Motor neuron (in vitro differentiated cells): ENCODE measurements around the gene KRTAP16-1. TPM values are rescaled to one million over a fixed set of nuclear protein-coding genes. Genes with fewer than 3 reads are reported as not detected.

ENCODE experiments used
- ATAC-seq, 8 experiments: fragments of 200-7000 bp; cut with Tn5 transposase; replicated peaks in 6 of 8; 2 replicates each; pipeline ENCODE4 v1.8.0; 2021; ENCODE audit warnings: mild to moderate bottlenecking in 8 of 8, moderate library complexity in 8 of 8
- H3K27ac ChIP-seq, 2 donors: fragments of 250-450 bp; sonication (Bioruptor Pico); 2 replicates each; pipeline ENCODE4 v1.9.0; 2021; ENCODE audit warnings: antibody characterized with exemption in 2 of 2, mild to moderate bottlenecking in 2 of 2, moderate library complexity in 1 of 2
- H3K4me1 ChIP-seq, 2 donors: fragments of 250-450 bp; sonication (Bioruptor Pico); replicated peaks in 1 of 2; 2 replicates each; pipeline ENCODE4 v1.6.1; 2021; ENCODE audit warnings: antibody characterized with exemption in 2 of 2, mild to moderate bottlenecking in 2 of 2, moderate library complexity in 1 of 2
- H3K4me3 ChIP-seq, 5 donors: fragments of 250-450 bp; sonication (Bioruptor Pico); 2 replicates each; pipeline ENCODE4 v1.9.0; 2021; ENCODE audit warnings: antibody characterized with exemption in 5 of 5, mild to moderate bottlenecking in 5 of 5, moderate library complexity in 4 of 5
- WGBS, 10 experiments: fragments of 450-650 bp; shearing (Covaris generic); methylation state at CpG; one replicate each; pipeline ENCODE4 v1.0.0; 2022; 5-methylcytosine and 5-hydroxymethylcytosine counted together
- in situ Hi-C, 9 experiments: fragments of 400-800 bp; cut with MboI; loops; one replicate each; pipeline ENCODE4 v1.15.0; 2021; ENCODE audit warnings: low sequenced_read_pairs in 9 of 9, low pct_unique_long_range_greater_than_20kb in 2 of 9; ENCODE audit not compliant: unreplicated experiment in 9 of 9
- total RNA-seq, 8 experiments: library from RNA; unstranded; fragments of 300-600 nt; gene quantifications; 2 replicates each; pipeline versions ENCODE4 v1.2.3 to v1.2.4, GENCODE V29; 2022

The KRTAP16-1 gene
- total RNA-seq, 8 experiments from 2014 or later: 0.17 to 1.00 (median 0.27) TPM; not detected in 4

- ATAC-seq: no peak
- H3K27ac ChIP-seq: no peak overlapping the region
- WGBS, 10 experiments: 0 to 80% (median 41%) methylated on average over 1 to 2 of the region's 2 CpGs
- in situ Hi-C loops: loop anchor here in 1 of 9 experiments (25.0 kb wide), 1 partner anchor 173 kb away; the partner anchor contains the start of genes KRT13 and KRT15
- no peak overlapping the region for H3K4me3 ChIP-seq
- no peaks in the 10 kb centered on the region for H3K4me1 ChIP-seq
These were observed 30.6 kb upstream of the KRTAP16-1 start for GRCh38 chr17:41339571-41340172.

GRCh38 chr17:41338961-41339485 is 29.9 kb upstream of the KRTAP16-1 start:
- Histone ChIP-seq H3K4me1 (no peaks in the 10 kb centered on the region), H3K27ac (no peak overlapping the region), H3K4me3 (no peak overlapping the region)
- in situ Hi-C loops: loop anchor here in 1 of 9 experiments (25.0 kb wide), 1 partner anchor 173 kb away; the partner anchor contains the start of genes KRT13 and KRT15
- WGBS, 10 experiments: 28 to 95% (median 85%) methylated on average over 1 to 5 of the region's 5 CpGs; no CpG with 5 or more reads in 2 of the 10 experiments
- no peak for ATAC-seq

GRCh38 chr17:41335747-41336146 is 26.6 kb upstream of the KRTAP16-1 start:
- no peak for ATAC-seq
- 82 to 100% (median 96%) methylated on average over 1 of the region's 1 CpG; no CpG with 5 or more reads in 4 of the 10 experiments for WGBS, 10 experiments
- in situ Hi-C loops: loop anchor here in 1 of 9 experiments (25.0 kb wide), 1 partner anchor 177 kb away; the partner anchor contains the start of genes KRT13 and KRT15

GRCh38 chr17:41334385-41335305 is 25.5 kb upstream of the KRTAP16-1 start:
- in situ Hi-C loops: loop anchor here in 1 of 9 experiments (25.0 kb wide), 1 partner anchor 178 kb away; the partner anchor contains the start of genes KRT13 and KRT15
- 0 to 100% (median 20%) methylated on average over 1 to 4 of the region's 6 CpGs; no CpG with 5 or more reads in 1 of the 10 experiments for WGBS, 10 experiments
- Histone ChIP-seq H3K4me1 (no peaks in the 10 kb centered on the region), H3K27ac (no peak overlapping the region), H3K4me3 (no peak overlapping the region)
- ATAC-seq: no peak

More at GRCh38 chr17:41335747-41336146, 26.6 kb upstream of the KRTAP16-1 start:
- H3K4me1 ChIP-seq: no peaks in the 10 kb centered on the region
- no peak overlapping the region for H3K4me3 ChIP-seq
- H3K27ac ChIP-seq: no peak overlapping the region

GRCh38 chr17:41333836-41334235 is 24.7 kb upstream of the KRTAP16-1 start:
- in situ Hi-C loops: loop anchor here in 1 of 9 experiments (25.0 kb wide), 1 partner anchor 178 kb away; the partner anchor contains the start of genes KRT13 and KRT15
- no peak overlapping the region for H3K27ac ChIP-seq
- WGBS, 10 experiments: 90 to 100% (median 92%) methylated on average over 1 to 2 of the region's 3 CpGs; no CpG with 5 or more reads in 7 of the 10 experiments
- no peak for ATAC-seq
- H3K4me1 ChIP-seq: no peaks in the 10 kb centered on the region
- no peak overlapping the region for H3K4me3 ChIP-seq

- no peak for ATAC-seq
These were observed 24.0 kb upstream of the KRTAP16-1 start for GRCh38 chr17:41333098-41333497.

GRCh38 chr17:41332239-41332638 is 23.1 kb upstream of the KRTAP16-1 start:
- 40 to 100% (median 60%) methylated on average over 1 of the region's 2 CpGs; no CpG with 5 or more reads in 5 of the 10 experiments for WGBS, 10 experiments
- no peak for ATAC-seq

More at GRCh38 chr17:41333098-41333497, 24.0 kb upstream of the KRTAP16-1 start:
- Histone ChIP-seq H3K4me1 (no peaks in the 10 kb centered on the region), H3K4me3 (no peak overlapping the region), H3K27ac (no peak overlapping the region)
- in situ Hi-C loops: loop anchor here in 1 of 9 experiments (25.0 kb wide), 1 partner anchor 179 kb away; the partner anchor contains the start of genes KRT13 and KRT15
- WGBS, 10 experiments: 75 to 94% (median 85%) methylated on average over 2 to 3 of the region's 5 CpGs; no CpG with 5 or more reads in 6 of the 10 experiments

GRCh38 chr17:41331606-41332005 is 22.5 kb upstream of the KRTAP16-1 start:
- no peak for ATAC-seq
- H3K4me1 ChIP-seq: no peaks in the 10 kb centered on the region
- no peak overlapping the region for H3K27ac ChIP-seq
- no peak overlapping the region for H3K4me3 ChIP-seq
- 64 to 79% (median 77%) methylated on average over 1 to 5 of the region's 7 CpGs; no CpG with 5 or more reads in 6 of the 10 experiments for WGBS, 10 experiments
- in situ Hi-C loops: loop anchor here in 1 of 9 experiments (25.0 kb wide), 1 partner anchor 181 kb away; the partner anchor contains the start of genes KRT13 and KRT15

More at GRCh38 chr17:41332239-41332638, 23.1 kb upstream of the KRTAP16-1 start:
- in situ Hi-C loops: loop anchor here in 1 of 9 experiments (25.0 kb wide), 1 partner anchor 180 kb away; the partner anchor contains the start of genes KRT13 and KRT15
- H3K27ac ChIP-seq: no peak overlapping the region
- no peak overlapping the region for H3K4me3 ChIP-seq
- no peaks in the 10 kb centered on the region for H3K4me1 ChIP-seq

- ATAC-seq: peak; percentile 73 to 96 (median 82)
- H3K27ac ChIP-seq: no peak overlapping the region
- no peaks in the 10 kb centered on the region for H3K4me1 ChIP-seq
- 4 to 100% (median 53%) methylated on average over 1 to 7 of the region's 13 CpGs; no CpG with 5 or more reads in 2 of the 10 experiments for WGBS, 10 experiments
- H3K4me3 ChIP-seq: no peak overlapping the region
- in situ Hi-C loops: loop anchor here in 2 of 9 experiments (10.0 to 25.0 kb wide), 3 partner anchors 183 to 425 kb away; partner anchors contain the start of genes KRT13 (in 1 of the 2) and KRT15 (in 1 of the 2)
These were observed 20.3 kb upstream of the KRTAP16-1 start for GRCh38 chr17:41329279-41329948.

- in situ Hi-C loops: loop anchor here in 2 of 9 experiments (10.0 to 25.0 kb wide), 3 partner anchors 184 to 423 kb away; partner anchors contain the start of genes KRT13 (in 1 of the 2) and KRT15 (in 1 of the 2)
- H3K4me1 ChIP-seq: no peaks in the 10 kb centered on the region
- no peak overlapping the region for H3K27ac ChIP-seq
- ATAC-seq: no peak
- no peak overlapping the region for H3K4me3 ChIP-seq
- 40 to 100% (median 70%) methylated on average over 1 to 2 of the region's 7 CpGs; no CpG with 5 or more reads in 6 of the 10 experiments for WGBS, 10 experiments
These were observed 19.1 kb upstream of the KRTAP16-1 start for GRCh38 chr17:41328207-41328606.

- no peak for ATAC-seq
- no peak overlapping the region for H3K27ac ChIP-seq
- in situ Hi-C loops: loop anchor here in 2 of 9 experiments (10.0 to 25.0 kb wide), 3 partner anchors 185 to 423 kb away; partner anchors contain the start of genes KRT13 (in 1 of the 2) and KRT15 (in 1 of the 2)
- WGBS, 10 experiments: 90 to 100% (median 96%) methylated on average over 1 to 4 of the region's 8 CpGs; no CpG with 5 or more reads in 6 of the 10 experiments
- no peaks in the 10 kb centered on the region for H3K4me1 ChIP-seq
- H3K4me3 ChIP-seq: no peak overlapping the region
These were observed 18.5 kb upstream of the KRTAP16-1 start for GRCh38 chr17:41327411-41328120.
